ENCODE measurements around the gene SCP2.

SCP2 gene

DNA sequence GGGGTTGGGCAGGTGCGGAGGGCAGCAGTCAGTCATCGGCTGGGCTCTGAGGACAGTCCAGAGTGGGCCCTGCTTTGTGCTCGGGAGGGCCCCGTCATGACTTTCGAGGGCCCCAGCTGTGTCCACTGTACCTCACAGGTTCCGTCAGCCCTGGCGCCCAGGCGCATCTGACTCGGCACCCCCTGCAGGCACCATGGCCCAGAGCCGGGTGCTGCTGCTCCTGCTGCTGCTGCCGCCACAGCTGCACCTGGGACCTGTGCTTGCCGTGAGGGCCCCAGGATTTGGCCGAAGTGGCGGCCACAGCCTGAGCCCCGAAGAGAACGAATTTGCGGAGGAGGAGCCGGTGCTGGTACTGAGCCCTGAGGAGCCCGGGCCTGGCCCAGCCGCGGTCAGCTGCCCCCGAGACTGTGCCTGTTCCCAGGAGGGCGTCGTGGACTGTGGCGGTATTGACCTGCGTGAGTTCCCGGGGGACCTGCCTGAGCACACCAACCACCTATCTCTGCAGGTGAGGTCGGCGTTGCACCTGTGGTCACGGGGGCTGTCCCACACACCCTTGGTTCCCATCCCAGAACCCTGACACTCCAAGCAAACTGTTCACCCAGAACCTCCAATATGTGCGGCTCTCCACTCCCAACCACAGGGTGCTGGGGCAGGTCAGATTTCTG lies 142.7 kb downstream of the SCP2 start:
- no peak for DNase-seq

GRCh38 chr1:53070621-53071020 lies 143.5 kb downstream of the SCP2 start:
- no peak for DNase-seq

DNA sequence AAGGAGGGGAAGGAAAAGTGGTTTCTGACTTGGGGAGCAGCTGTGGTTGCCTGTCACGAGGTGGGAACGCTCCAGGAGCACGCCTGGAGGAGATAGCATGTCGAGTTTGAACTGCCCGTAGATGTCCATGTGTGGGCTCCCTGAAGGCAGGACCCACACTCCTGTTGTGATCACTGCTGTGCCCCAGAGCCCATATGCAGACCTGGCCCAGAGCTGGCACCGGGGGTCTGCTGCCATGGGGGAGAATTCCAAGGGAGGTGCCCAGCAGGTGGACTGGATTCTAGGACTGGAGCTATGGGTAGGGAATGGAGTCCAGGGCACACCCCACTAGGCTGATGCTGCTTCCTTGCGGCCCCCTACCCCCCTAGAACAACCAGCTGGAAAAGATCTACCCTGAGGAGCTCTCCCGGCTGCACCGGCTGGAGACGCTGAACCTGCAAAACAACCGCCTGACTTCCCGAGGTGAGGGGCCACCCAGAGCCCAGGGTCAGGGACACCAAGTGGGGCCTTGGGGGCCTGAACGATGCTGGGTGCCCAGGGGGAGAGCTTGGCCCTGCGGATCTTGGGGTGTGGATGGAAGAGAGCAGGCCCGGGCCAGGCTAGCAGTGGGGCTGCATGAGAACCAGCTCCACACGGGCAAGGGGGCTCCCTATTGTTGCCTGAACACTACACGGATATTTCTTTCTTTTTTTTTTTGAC lies 144.2 kb downstream of the SCP2 start:
- no peak for DNase-seq

DNA sequence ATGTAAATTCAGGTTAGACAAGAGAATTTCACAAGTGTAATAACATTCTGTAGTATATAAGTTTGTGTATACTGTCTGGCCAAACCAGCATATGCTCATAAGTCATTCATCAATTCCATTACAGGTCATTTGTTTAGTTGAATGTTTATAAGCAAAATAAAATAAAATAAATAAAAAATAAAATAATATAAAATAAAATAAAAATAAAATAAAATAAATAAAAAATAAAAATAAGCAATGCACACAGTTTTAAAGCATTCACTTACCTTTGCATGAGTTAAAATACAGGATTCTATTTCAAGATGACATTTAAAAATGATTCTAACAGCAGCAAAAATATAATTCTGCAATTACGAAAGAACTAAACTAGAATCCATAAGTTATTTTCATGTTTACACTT lies 144.8 kb downstream of the SCP2 start:
- DNase-seq: no peak

GRCh38 chr1:53073287-53073686 lies 146.2 kb downstream of the SCP2 start:
- DNase-seq: no peak

GRCh38 chr1:53073868-53074311 lies 146.8 kb downstream of the SCP2 start:
- DNase-seq: no peak

- no peak for DNase-seq
These were observed 147.5 kb downstream of the SCP2 start for GRCh38 chr1:53074313-53075154.

GRCh38 chr1:53075206-53075605 lies 148.1 kb downstream of the SCP2 start:
- no peak for DNase-seq

GRCh38 chr1:53075761-53076163 lies 148.7 kb downstream of the SCP2 start:
- no peak for DNase-seq

DNA sequence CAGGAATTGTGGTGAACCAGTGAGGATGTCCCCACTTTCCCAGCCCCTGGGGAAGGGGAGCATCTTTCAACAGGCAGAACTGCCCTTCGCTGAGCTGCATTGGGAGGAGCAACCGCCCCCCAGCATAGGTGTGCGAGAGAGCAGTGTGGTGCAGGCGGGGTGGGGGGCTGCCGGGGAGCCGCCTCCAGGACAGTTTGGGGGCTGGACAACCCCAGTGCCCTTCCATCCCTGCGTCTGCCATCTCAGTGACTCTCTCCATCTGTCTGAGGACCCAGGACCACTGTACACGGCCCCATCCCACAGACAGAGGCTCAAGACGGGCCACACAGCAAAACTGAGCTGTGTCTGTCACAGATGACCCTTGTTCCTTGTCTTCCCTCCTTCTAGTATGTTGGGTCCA lies 149.1 kb downstream of the SCP2 start:
- no peak for DNase-seq

- DNase-seq: no peak
These were observed 149.9 kb downstream of the SCP2 start for GRCh38 chr1:53076721-53077598.

DNA sequence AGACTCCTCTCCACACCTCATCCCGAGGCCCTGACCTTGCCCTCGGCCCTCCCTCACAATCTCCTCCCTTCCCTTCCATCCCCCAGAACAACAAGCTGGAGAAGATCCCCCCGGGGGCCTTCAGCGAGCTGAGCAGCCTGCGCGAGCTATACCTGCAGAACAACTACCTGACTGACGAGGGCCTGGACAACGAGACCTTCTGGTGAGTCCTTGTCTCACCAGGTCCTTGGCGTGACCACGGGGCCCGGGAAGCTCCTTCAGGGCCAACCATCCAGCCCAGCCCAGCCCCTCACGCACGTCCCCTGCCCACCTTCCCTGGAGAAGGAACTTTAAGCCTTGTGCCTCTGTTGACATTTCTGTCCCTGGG lies 150.5 kb downstream of the SCP2 start:
- DNase-seq: no peak

GRCh38 chr1:53078333-53079101 lies 151.4 kb downstream of the SCP2 start:
- no peak for DNase-seq

GRCh38 chr1:53079251-53079650 lies 152.2 kb downstream of the SCP2 start:
- DNase-seq: no peak

GRCh38 chr1:53080041-53080440 lies 153.0 kb downstream of the SCP2 start:
- DNase-seq: no peak

DNA sequence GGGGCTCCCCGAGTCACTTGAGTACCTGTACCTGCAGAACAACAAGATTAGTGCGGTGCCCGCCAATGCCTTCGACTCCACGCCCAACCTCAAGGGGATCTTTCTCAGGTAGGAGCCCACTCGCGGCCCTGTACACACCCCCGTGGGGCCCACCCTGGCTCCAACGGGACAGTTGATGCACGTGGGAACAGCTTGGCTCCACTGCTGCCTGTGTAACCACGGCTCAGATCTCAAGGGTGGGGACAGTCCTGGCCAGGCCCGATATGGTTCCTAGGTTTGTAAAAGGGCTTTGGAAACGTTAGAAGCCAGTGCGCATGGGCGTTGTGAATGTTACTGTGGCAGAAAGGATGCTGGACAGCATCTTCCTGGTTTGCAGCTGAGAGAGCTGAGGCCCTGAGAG lies 153.7 kb downstream of the SCP2 start:
- no peak for DNase-seq

GRCh38 chr1:53081384-53082066 lies 154.4 kb downstream of the SCP2 start:
- no peak for DNase-seq

GRCh38 chr1:53082826-53083455 lies 155.9 kb downstream of the SCP2 start:
- DNase-seq: no peak

- no peak for DNase-seq
These were observed 156.8 kb downstream of the SCP2 start for GRCh38 chr1:53083636-53084588.

DNA sequence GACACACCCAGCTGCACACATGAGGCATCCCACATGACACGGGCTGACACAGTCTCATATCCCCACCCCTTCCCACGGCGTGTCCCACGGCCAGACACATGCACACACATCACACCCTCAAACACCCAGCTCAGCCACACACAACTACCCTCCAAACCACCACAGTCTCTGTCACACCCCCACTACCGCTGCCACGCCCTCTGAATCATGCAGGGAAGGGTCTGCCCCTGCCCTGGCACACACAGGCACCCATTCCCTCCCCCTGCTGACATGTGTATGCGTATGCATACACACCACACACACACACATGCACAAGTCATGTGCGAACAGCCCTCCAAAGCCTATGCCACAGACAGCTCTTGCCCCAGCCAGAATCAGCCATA lies 157.5 kb downstream of the SCP2 start:
- DNase-seq: no peak
